PFSK-1 (cell line): ENCODE results near the gene LYSMD4.

Experiments used
- FOXP2 ChIP-seq: optimal IDR thresholded peaks from 2 replicates; pipeline ENCODE3; 2011; ENCODE audit warnings: borderline replicate concordance, control low read depth, inconsistent platforms; ENCODE audit not compliant: insufficient read depth; ENCODE audit errors: extremely low read length, extremely low read depth
- POLR2AphosphoS5 ChIP-seq: IDR thresholded peaks from 2 replicates; pipeline ENCODE4 v1.6.1; 2012; ENCODE audit warnings: low read depth, mild to moderate bottlenecking, control low read depth, low read length, moderate library complexity
- SIN3A ChIP-seq: IDR thresholded peaks from 2 replicates; pipeline ENCODE4 v1.6.1; 2012; ENCODE audit warnings: mild to moderate bottlenecking, low read length, moderate library complexity, borderline replicate concordance; ENCODE audit not compliant: insufficient read depth
- TF ChIP-seq, protein P1 (sequence below), 2 experiments: IDR thresholded peaks; 2 replicates each; pipeline versions ENCODE4 v1.6.1 to v1.8.0; 2011 to 2012; ENCODE audit warnings: low read depth in 2 of 2, low read length in 2 of 2, control low read depth in 1 of 2, inconsistent platforms in 1 of 2, mild to moderate bottlenecking in 1 of 2, moderate library complexity in 1 of 2; ENCODE audit not compliant: insufficient read depth in 1 of 2

DNA sequence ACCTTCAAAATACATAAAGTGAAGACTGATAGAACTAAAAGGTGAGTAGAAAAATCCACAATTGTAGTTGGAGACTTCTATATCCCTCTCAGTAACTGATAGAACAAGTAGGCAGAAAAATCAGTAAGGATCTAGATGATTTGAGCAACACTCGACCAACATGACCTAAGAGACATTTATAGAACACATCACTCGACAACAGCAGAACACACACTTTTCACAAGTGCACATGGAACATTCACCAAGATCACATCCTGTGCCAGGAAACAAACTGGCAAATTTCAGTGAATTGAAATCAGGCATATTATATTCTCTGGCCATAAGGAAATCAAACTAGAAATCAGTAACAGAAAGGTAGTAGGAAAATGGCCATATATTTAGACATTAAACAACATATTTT, 37.1 kb downstream of the LYSMD4 start:
- TF ChIP-seq SIN3A: no peak
- no peak for TF ChIP-seq POLR2AphosphoS5
- TF ChIP-seq, protein P1, sequence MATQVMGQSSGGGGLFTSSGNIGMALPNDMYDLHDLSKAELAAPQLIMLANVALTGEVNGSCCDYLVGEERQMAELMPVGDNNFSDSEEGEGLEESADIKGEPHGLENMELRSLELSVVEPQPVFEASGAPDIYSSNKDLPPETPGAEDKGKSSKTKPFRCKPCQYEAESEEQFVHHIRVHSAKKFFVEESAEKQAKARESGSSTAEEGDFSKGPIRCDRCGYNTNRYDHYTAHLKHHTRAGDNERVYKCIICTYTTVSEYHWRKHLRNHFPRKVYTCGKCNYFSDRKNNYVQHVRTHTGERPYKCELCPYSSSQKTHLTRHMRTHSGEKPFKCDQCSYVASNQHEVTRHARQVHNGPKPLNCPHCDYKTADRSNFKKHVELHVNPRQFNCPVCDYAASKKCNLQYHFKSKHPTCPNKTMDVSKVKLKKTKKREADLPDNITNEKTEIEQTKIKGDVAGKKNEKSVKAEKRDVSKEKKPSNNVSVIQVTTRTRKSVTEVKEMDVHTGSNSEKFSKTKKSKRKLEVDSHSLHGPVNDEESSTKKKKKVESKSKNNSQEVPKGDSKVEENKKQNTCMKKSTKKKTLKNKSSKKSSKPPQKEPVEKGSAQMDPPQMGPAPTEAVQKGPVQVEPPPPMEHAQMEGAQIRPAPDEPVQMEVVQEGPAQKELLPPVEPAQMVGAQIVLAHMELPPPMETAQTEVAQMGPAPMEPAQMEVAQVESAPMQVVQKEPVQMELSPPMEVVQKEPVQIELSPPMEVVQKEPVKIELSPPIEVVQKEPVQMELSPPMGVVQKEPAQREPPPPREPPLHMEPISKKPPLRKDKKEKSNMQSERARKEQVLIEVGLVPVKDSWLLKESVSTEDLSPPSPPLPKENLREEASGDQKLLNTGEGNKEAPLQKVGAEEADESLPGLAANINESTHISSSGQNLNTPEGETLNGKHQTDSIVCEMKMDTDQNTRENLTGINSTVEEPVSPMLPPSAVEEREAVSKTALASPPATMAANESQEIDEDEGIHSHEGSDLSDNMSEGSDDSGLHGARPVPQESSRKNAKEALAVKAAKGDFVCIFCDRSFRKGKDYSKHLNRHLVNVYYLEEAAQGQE (IDR thresholded peaks at IDR 0.05; ENCODE audit: insufficient read depth in 1 of 2, low read depth in 2 of 2, low read length in 2 of 2): no peak
- TF ChIP-seq FOXP2: no peak
